HG03469 (cell line): ENCODE results near the gene PPFIA2.

Experiments used
- ATAC-seq: cut with Tn5 transposase; IDR thresholded peaks from one replicate; pipeline ENCODE4 v1.9.1; 2021; ENCODE audit warnings: mild to moderate bottlenecking, moderate library complexity, moderate number of reproducible peaks; ENCODE audit not compliant: unreplicated experiment

PPFIA2 gene

DNA sequence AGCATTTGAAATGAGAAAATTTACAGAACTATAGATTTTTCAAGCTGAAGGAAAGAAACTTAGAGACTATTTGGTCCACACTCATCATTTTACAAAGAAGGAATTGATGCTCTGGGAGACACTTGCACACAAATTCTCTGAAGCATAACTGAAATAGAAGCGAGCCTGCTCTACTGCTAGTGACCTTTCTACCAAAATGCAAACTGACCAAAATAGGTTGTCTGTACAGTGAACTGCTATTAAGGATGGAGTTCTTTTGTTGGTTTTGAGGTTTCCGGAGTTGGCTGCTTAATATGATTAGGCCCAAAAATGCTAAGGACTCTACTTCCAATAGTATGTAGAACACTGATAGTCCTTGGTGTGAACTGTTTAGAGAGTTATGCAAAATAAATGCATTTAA lies 194.9 kb downstream of the PPFIA2 start:
- no peak for ATAC-seq

DNA sequence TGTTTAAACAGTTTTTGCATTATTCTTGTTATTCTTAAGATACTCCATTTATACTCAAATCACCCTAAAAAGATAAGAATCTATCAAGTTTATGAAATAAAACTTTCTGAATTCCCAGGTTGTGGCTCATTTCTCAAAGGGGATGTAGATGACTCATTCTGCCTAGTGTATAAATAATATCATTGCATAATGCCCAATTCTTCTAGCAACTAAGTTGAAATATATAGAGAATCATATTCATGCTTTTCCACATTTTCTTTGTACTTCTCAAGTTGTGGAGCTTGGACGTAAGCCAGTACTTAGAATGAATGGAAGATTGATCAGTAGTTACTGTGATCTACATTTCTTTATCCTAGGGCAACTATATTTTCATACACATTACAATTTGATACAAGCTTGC lies 201.1 kb downstream of the PPFIA2 start:
- no peak for ATAC-seq

DNA sequence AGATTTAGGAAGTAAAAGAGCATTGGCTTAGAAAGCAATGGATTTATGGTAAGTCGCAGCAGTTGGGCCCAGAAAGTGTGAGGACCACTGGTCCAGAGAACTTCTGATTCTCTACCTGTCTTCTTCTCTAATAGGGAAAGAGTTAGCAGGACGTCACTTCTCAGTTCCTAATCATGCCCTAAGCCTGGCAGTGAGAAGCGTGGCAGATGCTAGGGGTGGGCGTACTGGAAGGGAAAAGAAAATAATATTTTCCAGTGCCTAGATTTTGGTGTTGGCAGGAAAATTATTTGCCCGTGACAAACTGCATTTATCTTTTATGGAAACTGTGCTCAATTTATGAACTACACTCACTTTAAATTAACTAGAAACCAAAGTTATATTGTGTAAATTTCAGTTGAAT lies 212.3 kb downstream of the PPFIA2 start:
- ATAC-seq = no peak

DNA sequence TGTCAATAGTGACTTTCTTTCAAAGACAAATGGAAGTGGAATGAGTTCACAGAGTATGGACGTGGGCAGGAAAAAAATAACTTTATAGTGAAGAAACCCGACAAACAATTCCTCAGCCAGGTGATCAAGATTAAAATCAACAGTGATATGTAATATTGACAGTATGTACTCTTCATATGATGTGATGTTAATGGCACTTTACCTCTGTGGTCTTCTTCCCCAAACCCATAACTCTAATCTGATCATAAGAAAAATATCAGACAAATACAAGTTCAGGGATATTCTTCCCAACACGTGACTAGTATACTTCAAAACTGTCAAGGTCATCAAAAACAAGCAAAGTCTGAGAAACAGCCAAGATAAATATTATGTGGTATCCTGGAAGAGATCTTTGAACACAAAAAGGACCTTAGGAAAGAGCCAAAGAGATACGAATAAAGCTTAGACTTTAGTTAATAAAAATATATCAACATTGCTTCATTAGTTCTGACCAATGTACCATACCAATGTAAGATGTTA lies 215.5 kb downstream of the PPFIA2 start:
- ATAC-seq = no peak

DNA sequence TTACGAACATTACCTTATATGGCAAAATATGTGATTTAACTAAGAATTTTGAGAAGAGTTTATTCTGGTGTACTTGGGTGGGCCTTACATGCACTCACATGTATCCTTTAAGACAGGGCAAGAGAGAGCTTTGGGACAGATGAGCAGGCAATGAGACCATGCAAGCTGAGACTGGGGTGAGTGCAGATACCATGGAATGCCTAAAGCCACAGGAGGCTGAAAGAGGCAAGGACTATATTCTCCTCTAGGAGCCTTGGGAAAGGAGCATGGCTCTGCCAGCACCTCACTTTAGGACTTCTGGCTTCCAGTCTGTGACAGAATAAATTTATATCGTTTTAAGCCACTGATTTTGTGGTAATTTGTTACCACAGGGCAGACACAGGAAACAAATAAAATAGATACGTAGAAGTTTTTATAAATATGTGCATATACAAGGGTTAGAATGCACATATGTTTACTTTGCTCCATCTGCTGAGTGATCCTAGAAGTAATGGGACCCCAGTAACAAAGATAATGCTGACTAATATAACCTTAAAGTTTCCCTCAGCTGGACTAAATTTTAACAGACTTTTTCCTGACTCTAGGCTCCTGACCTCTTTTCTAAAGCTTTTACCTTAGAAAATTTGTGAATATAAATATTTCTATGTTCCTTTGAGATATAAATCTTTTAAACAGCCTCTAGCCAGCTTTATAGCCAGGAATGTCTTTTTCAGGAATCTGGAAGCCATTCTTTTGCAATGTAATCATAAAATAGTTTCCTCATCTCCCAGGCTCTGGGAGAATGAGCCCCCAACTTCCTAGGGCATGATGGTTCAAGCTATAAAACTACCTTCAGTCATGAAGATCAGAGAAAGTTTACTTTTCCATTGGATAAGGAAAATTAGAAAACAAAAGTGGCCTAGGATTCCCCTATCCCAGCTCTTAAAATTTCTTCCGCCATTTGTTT lies 216.8 kb downstream of the PPFIA2 start:
- ATAC-seq = no peak

DNA sequence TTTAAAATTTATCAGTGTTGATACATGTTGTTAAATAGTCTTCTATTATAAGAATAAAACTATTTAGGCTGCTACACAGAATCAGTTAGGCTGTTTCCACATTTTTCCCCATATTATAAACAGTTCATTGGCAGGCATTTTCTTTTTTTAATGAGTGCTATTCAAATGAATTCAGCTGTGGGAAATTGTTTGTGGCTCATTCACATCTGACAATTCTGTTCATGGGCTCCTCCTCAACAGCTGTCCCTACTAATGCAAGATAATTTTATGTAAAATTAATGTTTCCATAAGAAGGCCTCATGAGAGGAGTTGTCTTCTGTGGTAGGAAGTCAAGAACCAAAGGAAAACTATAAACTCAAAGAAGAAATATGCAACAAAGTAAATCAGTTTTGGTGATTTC lies 218.0 kb downstream of the PPFIA2 start:
- ATAC-seq = no peak

DNA sequence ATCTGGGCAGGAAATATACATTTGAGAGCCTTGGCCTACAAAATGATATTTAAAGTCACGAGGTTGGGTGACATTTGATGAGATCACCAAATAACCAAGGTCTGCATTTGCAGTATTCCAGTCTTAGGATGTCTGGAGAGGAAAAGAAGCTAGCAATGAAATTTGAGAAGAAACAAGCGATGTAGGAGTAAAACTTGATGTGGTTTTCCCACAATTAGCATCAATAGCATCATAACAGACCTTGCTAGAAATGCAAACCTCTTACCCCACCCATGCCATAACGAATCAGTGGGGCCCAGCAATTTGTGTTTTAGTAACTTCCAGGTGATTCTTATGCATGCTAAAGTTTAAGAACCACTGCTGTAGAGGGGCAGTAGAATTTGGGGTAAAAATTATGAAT lies 219.9 kb downstream of the PPFIA2 start:
- no peak for ATAC-seq

DNA sequence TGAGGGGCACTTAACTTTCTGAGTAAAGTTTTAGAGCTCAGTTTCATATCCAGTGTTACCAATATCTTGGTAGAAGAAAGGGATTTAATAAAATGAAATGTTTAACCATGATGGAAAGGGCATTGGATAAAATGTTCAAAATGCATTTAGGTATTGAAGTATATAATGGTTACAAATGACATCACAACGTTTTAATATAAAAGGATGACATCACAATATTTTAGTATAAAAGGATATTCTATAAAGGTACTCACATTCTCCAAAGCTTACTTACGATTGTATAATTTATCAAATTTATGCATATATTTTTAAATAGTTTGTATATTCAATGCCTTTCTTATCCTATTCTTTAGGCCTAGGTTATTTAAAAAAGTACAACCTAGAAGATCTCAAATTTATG lies 226.1 kb downstream of the PPFIA2 start:
- no peak for ATAC-seq

DNA sequence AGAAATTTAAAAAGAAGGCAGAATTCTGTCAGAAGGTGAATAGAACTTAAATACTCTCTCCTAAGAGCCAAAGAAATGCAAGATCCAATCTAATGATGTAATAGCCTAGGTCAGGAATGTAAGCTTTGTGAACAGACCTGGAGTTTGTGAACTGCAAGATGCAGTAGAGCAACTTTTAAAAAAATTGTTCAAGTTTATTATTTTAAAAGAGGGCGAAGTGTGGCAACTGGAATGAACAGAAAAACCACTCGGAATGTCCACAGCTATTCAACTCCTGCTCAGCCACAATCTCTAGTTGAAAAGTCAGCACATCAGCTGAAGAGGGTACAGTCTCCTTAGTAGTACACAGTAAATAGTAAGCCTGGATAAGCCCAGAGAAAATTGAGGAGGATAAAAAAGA lies 228.8 kb downstream of the PPFIA2 start:
- no peak for ATAC-seq

DNA sequence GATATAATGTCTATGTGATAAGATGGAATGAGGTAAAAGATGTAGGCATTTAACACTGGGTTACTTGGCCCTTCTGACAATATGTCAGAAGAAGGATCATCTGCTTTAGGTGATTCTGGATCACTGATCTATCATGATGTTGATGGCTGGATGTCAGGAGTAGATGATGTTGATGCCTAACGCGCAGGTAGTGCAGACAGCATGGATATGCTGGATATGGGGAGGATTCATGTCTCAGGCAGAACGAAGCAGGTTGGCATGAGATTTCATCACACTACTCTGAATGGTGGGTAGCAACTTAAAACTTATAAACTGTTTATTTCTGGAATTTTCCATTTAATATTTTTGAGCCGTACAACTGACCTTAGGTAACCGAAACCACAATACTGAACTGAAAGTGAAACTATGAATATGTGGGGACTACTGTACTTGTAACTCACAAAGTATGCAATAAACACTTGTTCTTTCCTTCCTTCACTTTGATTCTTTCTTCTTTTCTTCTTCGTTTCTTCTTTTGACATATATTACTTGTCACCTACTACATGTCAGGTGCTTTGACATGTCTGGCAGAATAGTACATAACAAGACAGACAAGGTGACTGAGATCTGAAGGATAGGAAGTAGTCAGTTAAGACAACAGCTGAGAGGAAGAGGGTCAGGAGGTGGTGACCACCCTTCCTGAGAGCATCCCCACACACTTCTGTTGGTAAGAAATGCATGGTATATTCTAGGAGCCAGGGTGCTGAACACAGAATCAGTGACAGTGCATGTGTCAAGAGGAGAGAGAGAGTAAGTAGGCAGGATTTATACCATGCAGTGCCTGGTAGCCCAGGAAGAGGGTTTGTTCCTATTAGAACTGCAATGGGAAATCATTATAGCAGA lies 238.8 kb downstream of the PPFIA2 start:
- ATAC-seq = peak; percentile 51

DNA sequence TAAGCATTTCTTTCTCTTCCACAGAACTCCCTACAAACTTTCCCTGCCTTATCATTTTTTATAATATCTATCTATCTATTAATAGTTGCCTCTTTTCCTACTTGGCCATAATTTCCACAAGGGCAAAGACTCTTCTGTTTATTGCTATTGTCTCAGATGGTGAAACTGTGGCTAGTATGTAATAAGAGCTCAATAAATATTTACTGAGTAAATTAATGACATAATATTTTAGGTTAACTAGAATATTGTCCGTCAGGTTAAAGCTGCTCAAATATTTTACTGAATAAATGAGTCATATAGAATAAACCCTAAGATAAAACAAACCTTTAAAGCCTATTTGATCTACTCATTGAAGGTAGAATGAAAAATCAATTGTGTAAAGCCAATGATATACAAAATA lies 240.5 kb downstream of the PPFIA2 start:
- no peak for ATAC-seq

DNA sequence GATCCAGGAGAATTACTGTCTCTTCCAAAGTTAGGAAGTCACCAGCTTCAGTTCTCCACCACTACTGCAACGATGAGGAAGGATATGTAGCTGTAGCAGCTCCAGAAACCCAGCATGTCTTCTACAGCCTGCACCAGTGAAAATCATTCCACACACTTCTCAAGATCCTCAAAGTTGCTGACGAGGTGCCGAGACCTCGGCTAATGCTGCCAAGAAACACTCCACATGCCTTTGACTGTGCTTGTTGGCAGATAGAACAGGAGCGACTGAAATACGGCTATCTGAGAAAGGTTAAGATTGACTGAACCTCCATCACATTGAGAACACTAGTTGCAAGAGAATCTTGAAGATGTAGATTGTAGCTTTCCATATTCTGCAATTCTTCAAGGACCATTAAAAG lies 241.9 kb downstream of the PPFIA2 start:
- no peak for ATAC-seq

DNA sequence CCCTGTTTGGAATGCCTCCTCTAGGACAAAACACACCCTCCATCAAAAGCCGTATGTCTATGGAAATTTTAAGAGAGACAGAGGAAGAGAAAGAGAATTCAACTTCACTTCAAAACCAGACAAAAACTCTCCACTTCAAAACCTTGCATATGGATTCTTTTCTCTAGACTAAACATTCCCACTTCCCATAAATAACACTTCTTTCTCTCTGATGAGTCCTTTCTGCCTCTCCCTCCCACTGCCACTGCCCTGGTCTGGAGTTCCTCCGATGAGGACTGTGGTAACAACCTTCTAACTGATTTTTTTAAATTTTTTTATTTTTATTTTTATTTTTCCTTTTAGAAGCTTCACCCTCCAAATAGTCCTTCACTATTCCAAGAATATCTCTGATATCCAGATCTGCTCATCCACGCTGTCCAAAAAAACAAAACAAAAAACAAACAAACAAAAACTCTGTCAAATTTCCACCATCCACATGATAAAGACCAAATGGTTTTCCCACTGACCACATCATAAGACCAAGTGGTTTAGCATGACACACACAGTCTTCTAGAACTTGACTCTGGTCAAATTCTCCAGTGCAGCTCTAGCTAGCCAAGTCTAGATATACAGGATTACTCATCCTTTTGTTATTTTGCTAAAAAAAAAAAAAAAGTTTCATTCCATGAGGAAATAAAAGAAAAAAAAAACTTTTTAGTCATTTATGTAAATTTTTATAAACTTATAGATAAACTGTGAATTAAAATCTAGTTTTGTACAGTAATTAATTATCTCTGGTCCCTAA lies 256.0 kb downstream of the PPFIA2 start:
- ATAC-seq = no peak

DNA sequence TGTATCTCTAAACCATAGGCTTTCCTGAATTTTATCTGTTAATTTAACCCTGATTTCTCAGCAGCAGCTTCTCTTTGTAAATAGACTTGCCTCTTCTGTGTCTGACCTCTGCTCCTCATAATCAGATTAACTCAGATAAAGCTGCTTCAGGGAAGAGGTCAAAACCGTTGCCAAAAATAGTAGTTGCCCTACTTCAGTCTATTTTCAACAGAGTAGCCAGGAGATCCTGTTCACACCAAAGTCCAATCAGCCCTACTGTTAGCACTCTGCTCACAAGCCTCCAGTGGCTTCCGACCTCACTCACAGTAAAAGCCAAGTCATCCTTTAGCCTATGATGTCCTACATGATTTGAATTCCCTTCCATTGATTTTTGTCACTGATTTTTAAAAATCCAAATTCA lies 258.4 kb downstream of the PPFIA2 start:
- ATAC-seq = no peak

DNA sequence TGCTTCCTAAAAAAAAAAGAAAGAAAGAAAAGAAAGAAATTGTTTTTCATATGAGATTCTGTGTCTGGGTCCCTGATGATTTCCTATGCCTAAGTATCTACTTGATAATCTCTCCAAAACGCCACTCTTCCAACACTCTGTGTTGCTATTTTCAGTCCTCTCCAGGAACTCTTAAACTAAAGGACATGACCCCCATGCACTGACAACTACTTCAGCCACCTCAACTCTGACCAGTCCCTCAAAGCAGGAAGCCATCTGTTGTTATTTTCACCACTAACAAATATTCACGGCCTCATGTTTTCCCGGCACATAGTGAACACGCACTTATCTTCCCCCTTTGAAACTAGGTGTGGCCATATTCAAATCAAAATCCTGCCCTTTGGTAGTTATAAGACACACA lies 259.3 kb downstream of the PPFIA2 start:
- no peak for ATAC-seq

DNA sequence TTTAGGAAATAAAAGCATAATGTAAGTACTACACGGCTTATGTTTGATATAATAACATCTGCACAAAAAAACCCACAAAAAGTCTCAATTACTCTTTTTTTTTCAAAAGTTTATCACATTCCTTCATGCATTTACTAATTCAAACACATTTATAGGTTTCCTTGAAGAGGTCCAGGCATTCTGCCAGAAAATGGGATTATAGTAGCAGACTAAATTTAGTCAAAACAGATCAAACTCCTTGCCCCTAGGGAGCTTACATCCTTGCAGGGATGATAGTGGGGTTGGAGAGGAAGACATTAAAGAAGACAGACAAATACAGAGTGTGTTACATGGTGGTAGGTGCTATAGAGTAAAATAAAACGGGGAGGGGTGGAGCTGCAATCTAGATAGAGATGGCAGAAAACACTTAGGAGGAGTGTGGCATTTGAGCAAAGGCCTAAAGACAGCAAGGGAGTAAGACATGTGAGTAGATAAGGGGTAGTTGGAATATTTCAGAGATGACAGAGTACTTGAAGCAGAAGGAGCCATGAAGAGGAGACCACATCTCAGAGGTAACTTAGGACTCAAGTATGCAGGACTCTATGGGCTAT lies 266.9 kb downstream of the PPFIA2 start:
- ATAC-seq = no peak

DNA sequence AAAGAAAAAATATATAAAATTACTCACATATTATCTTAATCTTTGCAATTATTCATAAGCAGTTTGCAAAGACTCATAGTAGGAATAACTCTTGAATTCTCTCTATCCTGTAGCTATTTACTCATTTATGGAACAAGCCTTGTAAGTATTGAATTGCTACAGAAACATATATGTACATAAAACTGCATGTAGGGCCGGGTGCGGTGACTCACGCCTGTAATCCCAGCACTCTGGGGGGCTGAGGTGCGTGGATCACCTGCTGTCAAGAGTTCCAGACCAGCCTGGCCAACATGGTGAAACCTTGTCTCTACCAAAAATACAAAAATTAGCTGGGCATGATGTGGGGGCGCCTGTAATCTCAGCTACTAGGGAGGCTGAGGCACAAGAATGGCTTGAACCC lies 286.2 kb downstream of the PPFIA2 start:
- ATAC-seq = no peak

DNA sequence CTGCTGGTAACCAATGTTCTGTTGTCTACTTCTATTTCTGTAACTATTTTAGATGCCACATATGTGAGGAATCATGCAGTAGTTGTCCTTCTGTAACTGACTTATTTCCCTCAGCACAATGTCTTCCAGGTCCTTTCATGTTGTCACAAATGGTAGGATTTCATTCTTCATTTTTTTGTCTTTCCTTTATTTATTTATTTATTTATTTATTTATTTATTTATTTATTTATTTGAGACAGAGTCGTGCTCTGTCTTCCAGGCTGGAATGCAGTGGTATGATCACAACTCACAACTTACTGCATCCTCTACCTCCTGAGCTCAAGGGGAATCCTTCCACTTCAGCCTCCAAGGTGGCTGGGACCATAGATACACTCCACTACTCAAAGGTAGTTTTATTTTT lies 288.2 kb downstream of the PPFIA2 start:
- ATAC-seq = no peak

DNA sequence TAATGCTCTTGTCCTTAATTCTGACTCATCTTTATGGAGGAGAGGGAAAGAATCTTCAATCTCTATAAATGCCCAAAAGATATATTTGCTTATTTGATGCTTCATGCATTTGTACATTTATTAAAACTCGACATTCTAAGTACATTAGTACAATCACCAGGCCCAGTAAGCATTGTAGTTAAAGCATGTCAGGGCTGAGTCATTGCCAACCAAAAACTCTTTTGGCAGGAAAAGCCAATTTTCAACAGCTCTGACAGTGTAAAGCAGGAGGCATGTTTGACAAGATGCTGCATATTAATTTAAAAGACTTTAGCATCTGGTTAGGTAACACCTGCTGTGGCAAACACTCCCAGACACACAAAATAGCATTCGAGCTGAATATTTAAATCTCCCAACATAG lies 290.9 kb downstream of the PPFIA2 start:
- no peak for ATAC-seq

DNA sequence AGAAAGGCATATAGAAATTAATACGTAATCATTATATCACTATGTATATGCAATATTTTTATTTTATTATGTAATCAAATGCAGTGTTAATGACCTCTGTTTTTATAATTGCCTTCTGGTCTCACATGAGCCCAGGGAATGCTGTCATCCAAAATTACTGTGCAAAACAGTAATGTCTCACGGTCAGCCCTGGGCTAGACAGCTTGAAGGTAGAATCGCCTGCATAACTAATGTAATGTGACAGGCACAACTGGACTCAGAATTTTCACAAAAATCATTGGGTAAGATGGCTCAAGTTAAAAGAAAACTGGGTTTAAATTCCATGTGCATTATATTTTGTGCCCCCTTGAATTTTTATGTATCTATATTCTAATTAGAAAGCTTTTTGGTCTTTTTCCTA lies 293.3 kb downstream of the PPFIA2 start:
- no peak for ATAC-seq

DNA sequence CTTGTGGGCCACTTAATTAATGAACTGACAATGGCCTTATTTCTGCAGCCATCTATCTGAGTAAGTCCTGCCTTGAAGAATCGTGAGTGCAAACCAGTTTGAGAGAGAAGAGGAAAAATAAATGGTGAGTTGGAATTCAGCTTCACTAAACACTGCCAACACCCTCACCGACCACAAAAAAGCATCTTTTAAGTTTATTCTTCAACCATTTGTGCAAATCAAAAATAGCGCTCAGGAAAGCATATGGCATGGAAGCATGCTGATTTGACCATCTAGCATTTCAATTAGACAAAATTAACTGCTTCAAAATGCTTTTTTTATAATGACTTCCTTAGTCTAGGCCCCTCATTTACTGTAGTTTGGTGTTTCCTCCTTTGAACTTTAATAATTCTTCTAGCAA lies 294.0 kb downstream of the PPFIA2 start:
- no peak for ATAC-seq
